ENCODE measurements around the gene GNRH2. TPM values are rescaled to one million over a fixed set of nuclear protein-coding genes. Genes with fewer than 3 reads are reported as not detected.
"Not testable (repeated sequence)": the region's sequence is repeated elsewhere in the genome, so short reads cannot be mapped to it uniquely, and the experiment has no call there.

GNRH2 gene
- total RNA-seq, 1 donor from 2014 or later: 2.7 TPM

GRCh38 chr20:3071610-3072529 lies 28.4 kb downstream of the GNRH2 start, which contains the start of gene OXT:
OXT (plus strand) TSS chr20:3071620; CDS start chr20:3071656, 36 bp downstream.
- Mint-ChIP-seq H3K27ac (peak within 1 kb of the TSS; percentile 78), H3K36me3 (ENCODE audit: insufficient read depth) (no peaks in the 10 kb centered on the region), H3K27me3 (peaks cover 32% of the 10 kb centered on the region), H3K4me1 (ENCODE audit: low read depth) (peaks cover 6% of the 10 kb centered on the region), H3K9me3 (ENCODE audit: low read depth) (no peaks in the 10 kb centered on the region), H3K4me3 (ENCODE audit: low read depth) (peak within 1 kb of the TSS; percentile 56)
- DNase-seq (ENCODE audit: low spot score, unreplicated experiment): no peak
- no peak for TF ChIP-seq CTCF (IDR thresholded peaks at IDR 0.05; ENCODE audit: unreplicated experiment)

GRCh38 chr20:3072530-3073250 lies 29.3 kb downstream of the GNRH2 start:
- no peak for TF ChIP-seq CTCF (IDR thresholded peaks at IDR 0.05; ENCODE audit: unreplicated experiment)
- Mint-ChIP-seq H3K27me3 (peaks cover 34% of the 10 kb centered on the region), H3K36me3 (ENCODE audit: insufficient read depth) (no peaks in the 10 kb centered on the region), H3K4me1 (ENCODE audit: low read depth) (peaks cover 6% of the 10 kb centered on the region), H3K27ac (peak overlapping the region; percentile 78), H3K4me3 (ENCODE audit: low read depth) (peak overlapping the region; percentile 37), H3K9me3 (ENCODE audit: low read depth) (no peaks in the 10 kb centered on the region)
- DNase-seq (ENCODE audit: low spot score, unreplicated experiment): no peak

- H3K4me1 Mint-ChIP-seq (ENCODE audit: low read depth); H3K9me3 Mint-ChIP-seq (ENCODE audit: low read depth); DNase-seq (ENCODE audit: low spot score, unreplicated experiment); H3K27ac Mint-ChIP-seq; H3K36me3 Mint-ChIP-seq (ENCODE audit: insufficient read depth); H3K4me3 Mint-ChIP-seq (ENCODE audit: low read depth): not testable (repeated sequence)
- H3K27me3 Mint-ChIP-seq: peaks cover 39% of the 10 kb centered on the region
These were observed 29.8 kb downstream of the GNRH2 start for GRCh38 chr20:3073251-3073643.

- Mint-ChIP-seq H3K4me1 (ENCODE audit: low read depth) (peaks cover 6% of the 10 kb centered on the region), H3K36me3 (ENCODE audit: insufficient read depth) (no peaks in the 10 kb centered on the region), H3K9me3 (ENCODE audit: low read depth) (no peaks in the 10 kb centered on the region), H3K27me3 (peaks cover 49% of the 10 kb centered on the region), H3K4me3 (ENCODE audit: low read depth) (no peak overlapping the region), H3K27ac (no peak overlapping the region)
- TF ChIP-seq CTCF (IDR thresholded peaks at IDR 0.05; ENCODE audit: unreplicated experiment): no peak
- no peak for DNase-seq (ENCODE audit: low spot score, unreplicated experiment)
These were observed 31.4 kb downstream of the GNRH2 start for GRCh38 chr20:3074812-3075211.

GRCh38 chr20:3075315-3075714 lies 31.9 kb downstream of the GNRH2 start:
- H3K4me1 Mint-ChIP-seq (ENCODE audit: low read depth); DNase-seq (ENCODE audit: low spot score, unreplicated experiment): not testable (repeated sequence)

GRCh38 chr20:3077618-3078134 lies 34.3 kb downstream of the GNRH2 start:
- TF ChIP-seq CTCF (IDR thresholded peaks at IDR 0.05; ENCODE audit: unreplicated experiment): no peak
- no peak for DNase-seq (ENCODE audit: low spot score, unreplicated experiment)
- no peaks in the 10 kb centered on the region for H3K9me3 Mint-ChIP-seq (ENCODE audit: low read depth)
- no peak overlapping the region for H3K4me3 Mint-ChIP-seq (ENCODE audit: low read depth)
- no peaks in the 10 kb centered on the region for H3K36me3 Mint-ChIP-seq (ENCODE audit: insufficient read depth)
- peaks cover 4% of the 10 kb centered on the region for H3K4me1 Mint-ChIP-seq (ENCODE audit: low read depth)
- H3K27me3 Mint-ChIP-seq: peaks cover 60% of the 10 kb centered on the region
- H3K27ac Mint-ChIP-seq: no peak overlapping the region

More at GRCh38 chr20:3075315-3075714, 31.9 kb downstream of the GNRH2 start:
- H3K4me3 Mint-ChIP-seq (ENCODE audit: low read depth); H3K36me3 Mint-ChIP-seq (ENCODE audit: insufficient read depth); H3K27ac Mint-ChIP-seq; H3K9me3 Mint-ChIP-seq (ENCODE audit: low read depth): not testable (repeated sequence)
- peaks cover 54% of the 10 kb centered on the region for H3K27me3 Mint-ChIP-seq

All from progenitor cell of endocrine pancreas (in vitro differentiated cells).